Measurements from ENCODE around the gene ABCA13. TPM values are rescaled to one million over a fixed set of nuclear protein-coding genes. Genes with fewer than 3 reads are reported as not detected.

The ABCA13 gene
- polyA plus RNA-seq, 3 donors, result 0.10 to 0.41 (median 0.37) TPM

DNA sequence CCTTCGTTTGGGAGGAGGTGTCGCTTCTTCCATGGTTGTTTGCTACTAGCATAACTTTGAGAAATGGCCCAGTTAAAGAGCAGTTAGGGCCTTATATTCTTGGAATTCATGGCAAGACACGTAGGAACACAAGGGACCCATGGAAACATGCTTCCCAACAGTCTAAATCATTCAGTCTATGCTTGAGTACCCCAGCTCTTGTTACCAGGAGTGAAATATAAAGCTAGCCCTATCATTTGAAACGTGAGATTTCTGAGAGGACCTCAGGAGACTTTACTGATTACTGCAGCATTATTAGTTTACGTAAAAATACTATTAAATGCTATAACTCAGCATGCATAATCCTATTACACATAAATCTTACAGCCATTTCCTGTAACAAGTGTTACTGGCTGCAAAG, 424.5 kb downstream of the ABCA13 start:
- Histone ChIP-seq H4K20me1 (ENCODE audit: insufficient read depth, low read length) (no peaks in the 10 kb centered on the region), H3K79me2 (ENCODE audit: insufficient read depth, low read length) (no peaks in the 10 kb centered on the region), H3K9ac (ENCODE audit: insufficient read depth, low read length, poor library complexity, severe bottlenecking) (no peak overlapping the region), H3K36me3 (replicated peaks in 1 of 2; ENCODE audit: control insufficient read depth in 1 of 2, insufficient read depth in 2 of 2, low read length in 2 of 2) (no peaks in the 10 kb centered on the region), H3K4me3 (replicated peaks in 1 of 3; ENCODE audit: low read depth in 2 of 3, low read length in 3 of 3) (no peak overlapping the region), H3K27ac (ENCODE audit: low read depth in 1 of 2, low read length in 2 of 2) (no peak overlapping the region), H2AFZ (ENCODE audit: insufficient read depth, low read depth, low read length, poor library complexity, severe bottlenecking) (no peak overlapping the region), H3K4me2 (replicated peaks; ENCODE audit: extremely low read depth, low read length, poor library complexity, severe bottlenecking) (no peak overlapping the region), H3K4me1 (ENCODE audit: control insufficient read depth in 1 of 2, insufficient read depth in 2 of 2, low read length in 2 of 2) (no peaks in the 10 kb centered on the region), H3K27me3 (ENCODE audit: control insufficient read depth in 2 of 2, insufficient read depth in 2 of 2, low read length in 2 of 2) (no peaks in the 10 kb centered on the region), H3K9me3 (replicated peaks in 1 of 2; ENCODE audit: control insufficient read depth in 1 of 2, insufficient read depth in 1 of 2, low read length in 2 of 2) (no peaks in the 10 kb centered on the region)
- H3K27ac Mint-ChIP-seq, result no peak overlapping the region
- TF ChIP-seq, protein P1, sequence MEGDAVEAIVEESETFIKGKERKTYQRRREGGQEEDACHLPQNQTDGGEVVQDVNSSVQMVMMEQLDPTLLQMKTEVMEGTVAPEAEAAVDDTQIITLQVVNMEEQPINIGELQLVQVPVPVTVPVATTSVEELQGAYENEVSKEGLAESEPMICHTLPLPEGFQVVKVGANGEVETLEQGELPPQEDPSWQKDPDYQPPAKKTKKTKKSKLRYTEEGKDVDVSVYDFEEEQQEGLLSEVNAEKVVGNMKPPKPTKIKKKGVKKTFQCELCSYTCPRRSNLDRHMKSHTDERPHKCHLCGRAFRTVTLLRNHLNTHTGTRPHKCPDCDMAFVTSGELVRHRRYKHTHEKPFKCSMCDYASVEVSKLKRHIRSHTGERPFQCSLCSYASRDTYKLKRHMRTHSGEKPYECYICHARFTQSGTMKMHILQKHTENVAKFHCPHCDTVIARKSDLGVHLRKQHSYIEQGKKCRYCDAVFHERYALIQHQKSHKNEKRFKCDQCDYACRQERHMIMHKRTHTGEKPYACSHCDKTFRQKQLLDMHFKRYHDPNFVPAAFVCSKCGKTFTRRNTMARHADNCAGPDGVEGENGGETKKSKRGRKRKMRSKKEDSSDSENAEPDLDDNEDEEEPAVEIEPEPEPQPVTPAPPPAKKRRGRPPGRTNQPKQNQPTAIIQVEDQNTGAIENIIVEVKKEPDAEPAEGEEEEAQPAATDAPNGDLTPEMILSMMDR (IDR thresholded peaks at IDR 0.05), result no peak
- no peaks in the 10 kb centered on the region for H3K4me1 Mint-ChIP-seq
- no peaks in the 10 kb centered on the region for H3K36me3 Mint-ChIP-seq
- no peak for DNase-seq
- H3K4me3 Mint-ChIP-seq, result no peak overlapping the region
- intact Hi-C loops (cut with micrococcal nuclease), result no loop called here
- H3K27me3 Mint-ChIP-seq (ENCODE audit: low read depth in 3 of 3), result peaks cover 0 to 2% (median 0%) of the 10 kb centered on the region in 3 donors
- WGBS (ENCODE audit: insufficient coverage), result 100% methylated on average over 1 of the region's 5 CpGs
- peaks cover 0 to 5% (median 2%) of the 10 kb centered on the region in 7 donors for H3K9me3 Mint-ChIP-seq

DNA sequence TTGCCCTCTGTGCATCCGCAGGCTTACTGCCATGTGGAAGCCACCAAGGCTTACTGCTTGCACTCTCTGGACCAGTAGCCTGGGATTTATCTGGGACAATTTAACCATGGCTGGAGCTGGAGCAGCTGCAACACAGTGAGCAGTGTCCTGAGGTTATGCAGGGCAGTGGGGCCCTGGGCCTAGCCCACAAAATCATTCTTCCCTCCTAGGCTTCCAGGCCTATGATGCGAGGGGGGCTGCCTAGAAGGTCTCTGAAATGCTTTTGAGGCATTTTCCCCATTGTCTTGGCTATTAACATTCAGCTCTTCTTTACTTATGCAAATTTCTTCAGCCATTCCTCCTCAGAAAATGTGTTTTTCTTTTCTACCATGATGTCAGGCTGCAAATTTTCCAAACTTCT, 439.4 kb downstream of the ABCA13 start:
- Histone ChIP-seq H3K9ac (ENCODE audit: insufficient read depth, low read length, poor library complexity, severe bottlenecking) (no peak overlapping the region), H3K79me2 (ENCODE audit: insufficient read depth, low read length) (no peaks in the 10 kb centered on the region), H2AFZ (ENCODE audit: insufficient read depth, low read depth, low read length, poor library complexity, severe bottlenecking) (no peak overlapping the region), H3K27me3 (ENCODE audit: control insufficient read depth in 2 of 2, insufficient read depth in 2 of 2, low read length in 2 of 2) (no peaks in the 10 kb centered on the region), H3K36me3 (replicated peaks in 1 of 2; ENCODE audit: control insufficient read depth in 1 of 2, insufficient read depth in 2 of 2, low read length in 2 of 2) (no peaks in the 10 kb centered on the region), H3K9me3 (replicated peaks in 1 of 2; ENCODE audit: control insufficient read depth in 1 of 2, insufficient read depth in 1 of 2, low read length in 2 of 2) (peaks cover 2 to 3% of the 10 kb centered on the region in 2 donors), H3K4me2 (replicated peaks; ENCODE audit: extremely low read depth, low read length, poor library complexity, severe bottlenecking) (no peak overlapping the region), H3K4me1 (ENCODE audit: control insufficient read depth in 1 of 2, insufficient read depth in 2 of 2, low read length in 2 of 2) (no peaks in the 10 kb centered on the region), H3K27ac (ENCODE audit: low read depth in 1 of 2, low read length in 2 of 2) (no peak overlapping the region), H4K20me1 (ENCODE audit: insufficient read depth, low read length) (no peaks in the 10 kb centered on the region), H3K4me3 (replicated peaks in 1 of 3; ENCODE audit: low read depth in 2 of 3, low read length in 3 of 3) (no peak overlapping the region)
- no peak overlapping the region for H3K4me3 Mint-ChIP-seq
- WGBS (ENCODE audit: insufficient coverage), result 100% methylated on average over 2 of the region's 2 CpGs
- H3K4me1 Mint-ChIP-seq, result no peaks in the 10 kb centered on the region
- peaks cover 3 to 23% (median 12%) of the 10 kb centered on the region in 7 donors for H3K9me3 Mint-ChIP-seq
- intact Hi-C loops (cut with micrococcal nuclease), result no loop called here
- no peak overlapping the region for H3K27ac Mint-ChIP-seq
- no peak for DNase-seq
- peaks cover 0 to 3% (median 0%) of the 10 kb centered on the region in 3 donors for H3K27me3 Mint-ChIP-seq (ENCODE audit: low read depth in 3 of 3)
- H3K36me3 Mint-ChIP-seq, result no peaks in the 10 kb centered on the region
- TF ChIP-seq, protein P1 (IDR thresholded peaks at IDR 0.05), result no peak
